BJ (cell line): Measurements from ENCODE around the gene TST. TPM values are rescaled to one million over a fixed set of nuclear protein-coding genes. Genes with fewer than 3 reads are reported as not detected.

Experiments used
- CTCF ChIA-PET: fragments of 350-600 bp; formaldehyde crosslinking; extraction: SDS; loops from one replicate; lab custom pipeline; 2021; ENCODE audit warnings: antibody characterized with exemption, inconsistent platforms; lab: Yijun Ruan, JAX
- POLR2A ChIA-PET: fragments of 300-600 bp; sonication (Branson Sonifier 250); formaldehyde crosslinking; extraction: SDS; loops from one replicate; lab custom pipeline; 2021; ENCODE audit warnings: antibody characterized with exemption; lab: Charles Lee
- DNase-seq: peaks from one replicate; pipeline ENCODE4 v3.0.0-alpha.2; 2011; ENCODE audit warnings: low read depth
- H3K27me3 ChIP-seq: 2 replicates; pipeline ENCODE4 v1.6.0; 2011; ENCODE audit warnings: low read length; ENCODE audit not compliant: control insufficient read depth, insufficient read depth
- H3K36me3 ChIP-seq: 2 replicates; pipeline ENCODE4 v1.5.1; 2011; ENCODE audit warnings: low read length; ENCODE audit not compliant: control insufficient read depth, insufficient read depth
- H3K4me3 ChIP-seq: 2 replicates; pipeline ENCODE4 v1.5.1; 2011; ENCODE audit warnings: low read depth, mild to moderate bottlenecking, control low read depth, low read length
- polyA plus RNA-seq: library from polyadenylated mRNA; depleted of rRNA; stranded (reverse); fragments of >200 nt; gene quantifications from 2 replicates; pipeline ENCODE4 v1.2.3, GENCODE V29; 2011
- TF ChIP-seq, protein P1 (sequence below): IDR thresholded peaks from 2 replicates; pipeline ENCODE4 v1.5.1; 2011; ENCODE audit warnings: low read depth, mild to moderate bottlenecking, control low read depth, inconsistent platforms, low read length, moderate library complexity; ENCODE audit not compliant: insufficient read depth

The TST gene
- polyA plus RNA-seq, 1 experiment = 45.7 TPM

- DNase-seq = no peak
- POLR2A ChIA-PET = no interaction called here
- Histone ChIP-seq H3K36me3 (peaks cover 20% of the 10 kb centered on the region), H3K27me3 (no peaks in the 10 kb centered on the region), H3K4me3 (no peak overlapping the region)
- CTCF ChIA-PET = interaction anchor here (2.5 kb wide), 1 partner anchor 19 kb away, joined by 11 read pairs; no protein-coding TSS in a partner anchor
- TF ChIP-seq, protein P1, sequence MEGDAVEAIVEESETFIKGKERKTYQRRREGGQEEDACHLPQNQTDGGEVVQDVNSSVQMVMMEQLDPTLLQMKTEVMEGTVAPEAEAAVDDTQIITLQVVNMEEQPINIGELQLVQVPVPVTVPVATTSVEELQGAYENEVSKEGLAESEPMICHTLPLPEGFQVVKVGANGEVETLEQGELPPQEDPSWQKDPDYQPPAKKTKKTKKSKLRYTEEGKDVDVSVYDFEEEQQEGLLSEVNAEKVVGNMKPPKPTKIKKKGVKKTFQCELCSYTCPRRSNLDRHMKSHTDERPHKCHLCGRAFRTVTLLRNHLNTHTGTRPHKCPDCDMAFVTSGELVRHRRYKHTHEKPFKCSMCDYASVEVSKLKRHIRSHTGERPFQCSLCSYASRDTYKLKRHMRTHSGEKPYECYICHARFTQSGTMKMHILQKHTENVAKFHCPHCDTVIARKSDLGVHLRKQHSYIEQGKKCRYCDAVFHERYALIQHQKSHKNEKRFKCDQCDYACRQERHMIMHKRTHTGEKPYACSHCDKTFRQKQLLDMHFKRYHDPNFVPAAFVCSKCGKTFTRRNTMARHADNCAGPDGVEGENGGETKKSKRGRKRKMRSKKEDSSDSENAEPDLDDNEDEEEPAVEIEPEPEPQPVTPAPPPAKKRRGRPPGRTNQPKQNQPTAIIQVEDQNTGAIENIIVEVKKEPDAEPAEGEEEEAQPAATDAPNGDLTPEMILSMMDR = no peak
Observed at GRCh38 chr22:37026325-37026724, 7.1 kb upstream of the TST start.

DNA sequence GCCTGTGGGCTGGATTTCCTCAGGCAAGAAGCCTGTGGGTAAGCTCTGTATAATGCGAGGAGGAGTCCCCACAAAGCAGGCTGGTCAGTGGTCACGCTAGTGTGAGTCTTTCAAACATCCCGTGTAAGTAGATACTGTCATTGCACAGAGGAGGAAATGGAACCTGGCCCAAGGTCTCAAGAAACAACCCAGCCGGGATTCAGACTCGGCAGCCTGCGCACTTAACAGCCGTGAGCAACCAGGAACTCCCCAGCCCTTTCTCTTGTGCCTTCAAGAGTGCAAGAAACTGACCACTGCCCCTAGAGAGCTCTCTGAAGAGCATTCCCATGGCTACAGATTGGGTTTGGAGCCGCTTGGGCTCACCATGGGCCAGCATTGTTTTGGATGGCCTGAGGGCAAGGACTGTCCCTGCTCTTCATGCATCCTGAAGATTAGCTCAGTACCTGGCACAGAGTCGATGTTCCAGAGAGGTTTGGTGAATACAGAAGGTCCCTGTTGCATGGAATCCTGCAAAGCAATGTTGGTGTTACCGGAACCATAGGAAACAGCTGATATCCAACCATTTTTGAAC lies 6.3 kb upstream of the TST start:
- ChIA-PET POLR2A (no interaction called here), CTCF (interaction anchor here (2.5 kb wide), 1 partner anchor 19 kb away, joined by 11 read pairs; no protein-coding TSS in a partner anchor)
- TF ChIP-seq, protein P1 = no peak
- Histone ChIP-seq H3K27me3 (no peaks in the 10 kb centered on the region), H3K36me3 (peaks cover 20% of the 10 kb centered on the region), H3K4me3 (no peak overlapping the region)
- no peak for DNase-seq

- Histone ChIP-seq H3K36me3 (peaks cover 16% of the 10 kb centered on the region), H3K4me3 (no peak overlapping the region), H3K27me3 (no peaks in the 10 kb centered on the region)
- DNase-seq = no peak
- TF ChIP-seq, protein P1 = no peak
- POLR2A ChIA-PET = no interaction called here
- CTCF ChIA-PET = interaction anchor here (0.9 to 2.5 kb wide), 2 partner anchors 8 to 20 kb away, joined by 3 to 11 read pairs; no protein-coding TSS in a partner anchor
Observed at GRCh38 chr22:37024339-37025157, 5.3 kb upstream of the TST start.

DNA sequence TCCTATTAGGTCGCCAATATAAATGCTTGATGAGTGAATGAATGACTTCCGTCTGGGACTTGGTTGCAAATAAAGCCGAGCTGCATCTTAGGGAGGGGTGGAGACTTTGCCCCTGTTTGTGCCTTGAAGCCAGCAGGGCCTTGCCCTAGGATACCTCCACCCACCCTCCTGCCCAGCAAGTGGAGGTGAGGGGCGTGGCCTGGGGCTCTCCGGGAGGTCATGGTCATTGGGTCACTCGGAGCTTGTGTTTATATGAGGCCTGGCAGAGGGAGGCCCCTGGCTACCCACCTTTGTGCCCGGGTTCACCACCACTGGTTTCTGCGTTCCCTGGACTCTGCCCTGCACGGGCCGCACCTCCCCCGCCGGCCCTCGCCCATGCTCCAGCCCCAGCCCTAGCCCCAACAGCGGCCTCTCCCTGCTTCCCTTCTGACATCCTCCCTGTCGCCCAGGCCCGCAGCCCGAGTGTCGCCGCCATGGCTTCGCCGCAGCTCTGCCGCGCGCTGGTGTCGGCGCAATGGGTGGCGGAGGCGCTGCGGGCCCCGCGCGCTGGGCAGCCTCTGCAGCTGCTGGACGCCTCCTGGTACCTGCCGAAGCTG lies 4.6 kb upstream of the TST start:
- DNase-seq = no peak
- ChIA-PET CTCF (interaction anchor here (0.9 to 1.3 kb wide), 2 partner anchors 8 to 27 kb away, joined by 3 read pairs; no protein-coding TSS in a partner anchor), POLR2A (no interaction called here)
- Histone ChIP-seq H3K36me3 (peaks cover 12% of the 10 kb centered on the region), H3K27me3 (no peaks in the 10 kb centered on the region), H3K4me3 (no peak overlapping the region)
- TF ChIP-seq, protein P1 = no peak
